NB4 (cell line): ENCODE results near the gene SLCO2A1.

Experiments used
- CTCF ChIP-seq: IDR thresholded peaks from one replicate; pipeline ENCODE4 v1.5.1; 2012; ENCODE audit warnings: low read depth, low read length
- MYC ChIP-seq: IDR thresholded peaks from 2 replicates; pipeline ENCODE4 v1.6.1; 2011; ENCODE audit warnings: low read depth, low read length
- POLR2A ChIP-seq: IDR thresholded peaks from 2 replicates; pipeline ENCODE4 v1.6.1; 2011; ENCODE audit warnings: mild to moderate bottlenecking; ENCODE audit not compliant: insufficient read length; ENCODE audit errors: extremely low read depth

- no peak for TF ChIP-seq CTCF
- no peak for TF ChIP-seq MYC
- TF ChIP-seq POLR2A = no peak
Measured at GRCh38 chr3:134008630-134009156, 21.0 kb downstream of the SLCO2A1 start.
